Epithelial cell of proximal tubule (primary cell): ENCODE results near the gene FADD. TPM values are rescaled to one million over a fixed set of nuclear protein-coding genes. Genes with fewer than 3 reads are reported as not detected.

ENCODE experiments used
- DNase-seq: peaks from one replicate; pipeline ENCODE4 v3.0.0-alpha.2; 2011; ENCODE audit warnings: low read depth
- H3K4me3 ChIP-seq: 2 replicates; pipeline ENCODE4 v1.5.1; 2011; ENCODE audit warnings: low read depth, mild to moderate bottlenecking, low read length
- CTCF ChIP-seq: conservative IDR thresholded peaks from 2 replicates; pipeline ENCODE4 v1.5.1; 2012; ENCODE audit warnings: low read depth, mild to moderate bottlenecking, low read length
- total RNA-seq: library from RNA; depleted of rRNA; stranded (reverse); fragments of >200 nt; gene quantifications from 2 replicates; pipeline ENCODE4 v1.2.3, GENCODE V29; 2015

FADD gene
- total RNA-seq, 1 donor from 2014 or later: 39.7 TPM

DNA sequence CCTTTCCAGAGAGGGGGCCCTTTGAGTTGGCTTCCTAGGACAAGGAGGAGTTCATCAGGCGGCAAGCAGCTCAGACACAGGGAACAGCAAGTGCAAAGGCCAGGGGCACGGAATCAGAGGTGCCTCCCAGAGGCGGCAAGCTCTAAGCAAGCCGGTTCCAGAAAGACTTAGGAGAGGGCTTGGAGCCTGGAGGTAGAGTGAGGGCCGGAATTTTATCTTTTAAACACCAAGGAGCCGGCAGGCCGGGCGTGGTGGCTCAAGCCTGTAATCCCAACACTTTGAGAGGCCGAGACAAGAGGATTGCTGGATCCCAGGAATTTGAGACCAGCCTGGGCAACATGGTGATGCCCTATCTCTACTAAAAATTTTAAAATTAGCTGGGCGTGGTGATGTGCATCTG, 26.6 kb downstream of the FADD start:
- TF ChIP-seq CTCF: no peak
- H3K4me3 ChIP-seq: no peak overlapping the region
- no peak for DNase-seq

- TF ChIP-seq CTCF: no peak
- H3K4me3 ChIP-seq: no peak overlapping the region
- DNase-seq: no peak
Observed at GRCh38 chr11:70230151-70230839, 27.2 kb downstream of the FADD start.

DNA sequence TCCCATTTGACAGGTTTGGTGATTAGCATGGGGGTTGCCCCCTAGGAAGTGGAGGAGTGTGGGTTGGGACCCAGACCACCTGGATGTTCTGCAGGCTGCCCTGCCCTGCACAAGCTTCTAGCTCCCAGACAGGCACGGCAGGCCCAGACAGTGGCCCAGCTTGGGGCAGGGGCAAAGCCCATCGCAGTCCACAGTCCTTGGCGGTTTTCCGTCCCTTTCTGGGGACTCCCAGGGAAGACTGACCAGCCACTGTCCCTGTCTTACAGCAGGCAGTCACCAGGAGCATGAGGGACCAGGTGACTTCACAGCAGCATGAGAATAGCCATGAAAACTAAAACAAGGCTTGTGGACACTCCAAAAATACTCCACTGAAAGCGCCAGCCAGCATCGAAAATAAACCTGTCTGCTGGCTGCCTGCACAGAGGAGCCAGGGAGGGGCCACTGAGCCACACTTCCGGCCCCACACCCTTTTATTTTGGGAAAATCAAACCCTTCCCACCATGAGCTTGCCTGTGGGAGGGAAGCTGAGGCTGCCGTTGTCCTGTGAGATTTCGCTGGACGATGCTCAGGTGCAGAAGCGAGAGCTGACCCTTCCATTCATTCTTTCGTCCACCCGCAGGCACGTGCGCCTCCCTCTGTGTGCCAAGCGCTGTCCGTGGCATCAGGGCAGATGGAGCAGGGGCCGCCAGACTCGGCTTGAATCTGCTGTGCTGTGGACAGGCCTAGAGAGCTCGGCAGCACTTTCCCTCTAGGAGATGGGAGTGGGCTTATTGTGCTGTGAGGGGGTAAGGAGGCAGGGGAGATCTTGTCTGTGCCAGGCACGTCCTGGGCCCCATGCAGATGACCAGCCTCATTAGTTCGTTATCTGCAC, 28.0 kb downstream of the FADD start:
- no peak for TF ChIP-seq CTCF
- no peak for DNase-seq
- no peak overlapping the region for H3K4me3 ChIP-seq

- H3K4me3 ChIP-seq: no peak overlapping the region
- DNase-seq: no peak
- no peak for TF ChIP-seq CTCF
Observed at GRCh38 chr11:70233034-70233433, 29.9 kb downstream of the FADD start.

DNA sequence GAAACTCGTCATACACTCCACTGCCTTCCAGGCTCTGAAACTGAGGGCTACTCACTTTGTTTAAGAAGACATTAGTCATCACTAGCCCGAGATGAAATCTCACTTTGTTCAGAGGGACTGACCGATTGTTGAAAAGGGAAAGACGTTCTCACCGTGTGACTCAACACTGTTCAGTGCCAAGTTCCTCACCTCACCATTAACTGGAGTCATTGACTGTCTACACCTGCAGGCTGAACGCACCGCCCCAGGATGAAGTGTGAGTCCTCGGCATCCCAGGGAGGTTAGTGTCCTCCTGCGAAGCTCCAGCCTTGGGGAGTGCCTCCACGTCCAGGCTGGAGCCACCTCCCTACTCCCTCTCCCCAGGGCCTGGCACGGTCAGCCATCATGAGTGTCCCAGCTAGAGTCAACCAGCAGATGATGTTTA, 30.4 kb downstream of the FADD start:
- TF ChIP-seq CTCF: no peak
- no peak overlapping the region for H3K4me3 ChIP-seq
- peak; percentile 96 for DNase-seq

GRCh38 chr11:70233962-70234361, 30.9 kb downstream of the FADD start:
- H3K4me3 ChIP-seq: no peak overlapping the region
- no peak for DNase-seq
- TF ChIP-seq CTCF: no peak
